DND-41 (cell line): ENCODE data around the gene NAPB.

Experiments
- EZH2 ChIP-seq: IDR thresholded peaks from 3 replicates; pipeline ENCODE4 v1.6.1; 2012; ENCODE audit warnings: borderline replicate concordance, low read depth, mild to moderate bottlenecking, moderate library complexity, low read length, inconsistent platforms; ENCODE audit not compliant: severe bottlenecking
- TF ChIP-seq, protein P1 (sequence below): IDR thresholded peaks from 2 replicates; pipeline ENCODE4 v1.5.1; 2012; ENCODE audit warnings: borderline replicate concordance, low read length, moderate library complexity, mild to moderate bottlenecking; ENCODE audit not compliant: poor library complexity, severe bottlenecking; ENCODE audit errors: extremely low read depth

GRCh38 chr20:23420943-23421931 lies at the start of gene NAPB:
- TF ChIP-seq, protein P1, sequence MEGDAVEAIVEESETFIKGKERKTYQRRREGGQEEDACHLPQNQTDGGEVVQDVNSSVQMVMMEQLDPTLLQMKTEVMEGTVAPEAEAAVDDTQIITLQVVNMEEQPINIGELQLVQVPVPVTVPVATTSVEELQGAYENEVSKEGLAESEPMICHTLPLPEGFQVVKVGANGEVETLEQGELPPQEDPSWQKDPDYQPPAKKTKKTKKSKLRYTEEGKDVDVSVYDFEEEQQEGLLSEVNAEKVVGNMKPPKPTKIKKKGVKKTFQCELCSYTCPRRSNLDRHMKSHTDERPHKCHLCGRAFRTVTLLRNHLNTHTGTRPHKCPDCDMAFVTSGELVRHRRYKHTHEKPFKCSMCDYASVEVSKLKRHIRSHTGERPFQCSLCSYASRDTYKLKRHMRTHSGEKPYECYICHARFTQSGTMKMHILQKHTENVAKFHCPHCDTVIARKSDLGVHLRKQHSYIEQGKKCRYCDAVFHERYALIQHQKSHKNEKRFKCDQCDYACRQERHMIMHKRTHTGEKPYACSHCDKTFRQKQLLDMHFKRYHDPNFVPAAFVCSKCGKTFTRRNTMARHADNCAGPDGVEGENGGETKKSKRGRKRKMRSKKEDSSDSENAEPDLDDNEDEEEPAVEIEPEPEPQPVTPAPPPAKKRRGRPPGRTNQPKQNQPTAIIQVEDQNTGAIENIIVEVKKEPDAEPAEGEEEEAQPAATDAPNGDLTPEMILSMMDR = peak; percentile 33
- no peak for TF ChIP-seq EZH2
